CD4-positive, alpha-beta T cell treated with Interferon gamma for 1 hour (primary cell): ENCODE results near the gene NME4.

Source experiments
- DNase-seq: peaks from one replicate; pipeline ENCODE4 v3.0.0-alpha.2; 2020

Gene NME4

GRCh38 chr16:441447-441846 lies 44.4 kb downstream of the NME4 start:
- no peak for DNase-seq

- DNase-seq, result no peak
Measured at GRCh38 chr16:442976-443375, 46.0 kb downstream of the NME4 start.

GRCh38 chr16:444027-444426 lies 47.0 kb downstream of the NME4 start:
- DNase-seq, result no peak

- DNase-seq, result no peak
Measured at GRCh38 chr16:445566-445965, 48.6 kb downstream of the NME4 start.
